Measurements from ENCODE around the gene GALNT10. TPM values are rescaled to one million over a fixed set of nuclear protein-coding genes. Genes with fewer than 3 reads are reported as not detected.

Gene GALNT10
- total RNA-seq, 2 donors from 2014 or later, result 21.7 to 27.1 TPM

DNA sequence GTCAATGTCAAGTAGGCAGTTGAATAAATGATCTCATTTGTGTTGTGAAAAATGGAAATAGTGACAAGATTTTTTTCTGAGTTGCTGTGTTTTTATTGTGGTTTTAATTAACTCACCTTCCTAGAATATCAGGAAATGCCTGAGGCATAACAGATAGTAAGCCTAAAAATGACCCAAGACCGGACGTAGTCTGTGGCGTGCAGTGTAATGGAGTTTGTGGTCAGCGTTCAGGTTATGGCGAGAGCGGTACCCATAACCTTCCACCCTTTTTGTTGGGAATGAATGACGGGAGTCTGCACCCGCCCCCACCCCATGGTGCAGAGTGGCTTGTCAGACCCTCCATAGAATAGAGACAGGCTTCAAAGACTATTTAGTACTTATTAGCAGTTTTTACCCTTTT is 119.3 kb downstream of the GALNT10 start:
- DNase-seq (ENCODE audit: low spot score), result no peak
- 91% methylated on average over 8 of the region's 8 CpGs for WGBS
- Histone ChIP-seq H3K27me3 (replicated peaks; ENCODE audit: insufficient read depth) (no peaks in the 10 kb centered on the region), H3K27ac (no peak overlapping the region), H3K9me3 (no peaks in the 10 kb centered on the region), H3K36me3 (no peaks in the 10 kb centered on the region), H3K4me1 (replicated peaks) (no peaks in the 10 kb centered on the region), H3K4me3 (no peak overlapping the region)
- intact Hi-C loops (cut with DNase I), result no loop called here
- TF ChIP-seq POLR2AphosphoS5 (IDR thresholded peaks at IDR 0.05), result no peak
- no peak for TF ChIP-seq POLR2A (IDR thresholded peaks at IDR 0.05)

DNA sequence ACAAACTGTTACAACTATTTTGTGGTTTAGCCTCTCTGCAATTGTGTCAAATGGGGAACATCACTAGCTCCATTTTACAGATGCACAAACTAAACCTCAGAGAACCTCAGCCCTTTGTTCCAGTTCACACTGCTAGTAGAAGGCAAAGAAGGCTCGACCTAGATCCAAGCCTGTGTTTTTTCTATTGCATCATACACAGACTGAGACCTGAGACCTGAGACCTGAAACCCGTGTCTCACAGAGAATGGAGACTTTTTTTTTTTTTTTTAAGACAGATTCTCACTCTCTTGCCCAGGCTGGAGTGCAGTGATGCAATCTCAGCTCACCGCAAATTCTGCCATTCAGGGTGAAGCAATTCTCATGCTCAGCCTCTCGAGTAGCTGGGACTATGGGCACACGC is 120.8 kb downstream of the GALNT10 start:
- no peak overlapping the region for H3K27ac ChIP-seq
- no peaks in the 10 kb centered on the region for H3K4me1 ChIP-seq (replicated peaks)
- no peaks in the 10 kb centered on the region for H3K27me3 ChIP-seq (replicated peaks; ENCODE audit: insufficient read depth)
- no peaks in the 10 kb centered on the region for H3K9me3 ChIP-seq
- intact Hi-C loops (cut with DNase I), result no loop called here
- WGBS, result 85% methylated on average over 5 of the region's 5 CpGs
- TF ChIP-seq, protein P1, sequence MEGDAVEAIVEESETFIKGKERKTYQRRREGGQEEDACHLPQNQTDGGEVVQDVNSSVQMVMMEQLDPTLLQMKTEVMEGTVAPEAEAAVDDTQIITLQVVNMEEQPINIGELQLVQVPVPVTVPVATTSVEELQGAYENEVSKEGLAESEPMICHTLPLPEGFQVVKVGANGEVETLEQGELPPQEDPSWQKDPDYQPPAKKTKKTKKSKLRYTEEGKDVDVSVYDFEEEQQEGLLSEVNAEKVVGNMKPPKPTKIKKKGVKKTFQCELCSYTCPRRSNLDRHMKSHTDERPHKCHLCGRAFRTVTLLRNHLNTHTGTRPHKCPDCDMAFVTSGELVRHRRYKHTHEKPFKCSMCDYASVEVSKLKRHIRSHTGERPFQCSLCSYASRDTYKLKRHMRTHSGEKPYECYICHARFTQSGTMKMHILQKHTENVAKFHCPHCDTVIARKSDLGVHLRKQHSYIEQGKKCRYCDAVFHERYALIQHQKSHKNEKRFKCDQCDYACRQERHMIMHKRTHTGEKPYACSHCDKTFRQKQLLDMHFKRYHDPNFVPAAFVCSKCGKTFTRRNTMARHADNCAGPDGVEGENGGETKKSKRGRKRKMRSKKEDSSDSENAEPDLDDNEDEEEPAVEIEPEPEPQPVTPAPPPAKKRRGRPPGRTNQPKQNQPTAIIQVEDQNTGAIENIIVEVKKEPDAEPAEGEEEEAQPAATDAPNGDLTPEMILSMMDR (IDR thresholded peaks at IDR 0.05), result no peak
- no peak for TF ChIP-seq POLR2A (IDR thresholded peaks at IDR 0.05)
- no peak for TF ChIP-seq POLR2AphosphoS5 (IDR thresholded peaks at IDR 0.05)
- H3K4me3 ChIP-seq, result no peak overlapping the region
- DNase-seq (ENCODE audit: low spot score), result no peak
- H3K36me3 ChIP-seq, result no peaks in the 10 kb centered on the region

DNA sequence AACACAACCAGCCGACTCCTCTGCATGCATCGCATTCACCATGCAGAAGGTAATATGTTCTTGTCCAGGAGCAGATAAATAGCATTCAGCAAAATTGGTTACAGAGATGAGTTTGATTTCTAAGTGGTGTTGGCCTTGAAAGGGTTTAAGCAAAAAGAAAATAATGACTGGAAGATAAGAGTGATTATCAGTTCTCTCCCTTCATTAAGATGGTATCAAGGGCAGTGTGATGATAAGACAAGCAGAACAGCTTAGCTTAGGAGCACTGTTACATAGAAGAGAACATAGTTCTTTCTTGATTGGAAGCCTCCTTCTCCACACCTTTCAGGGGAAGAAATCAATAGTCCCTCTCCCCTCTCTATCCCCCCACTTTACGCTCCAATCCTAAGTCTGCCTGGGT is 121.5 kb downstream of the GALNT10 start:
- Histone ChIP-seq H3K4me3 (no peak overlapping the region), H3K27me3 (replicated peaks; ENCODE audit: insufficient read depth) (no peaks in the 10 kb centered on the region), H3K4me1 (replicated peaks) (no peaks in the 10 kb centered on the region), H3K36me3 (no peaks in the 10 kb centered on the region), H3K27ac (no peak overlapping the region), H3K9me3 (no peaks in the 10 kb centered on the region)
- intact Hi-C loops (cut with DNase I), result no loop called here
- TF ChIP-seq POLR2AphosphoS5 (IDR thresholded peaks at IDR 0.05) (no peak), POLR2A (IDR thresholded peaks at IDR 0.05) (no peak)
- TF ChIP-seq, protein P1 (IDR thresholded peaks at IDR 0.05), result no peak
- WGBS, result 93% methylated on average over 3 of the region's 3 CpGs
- no peak for DNase-seq (ENCODE audit: low spot score)

DNA sequence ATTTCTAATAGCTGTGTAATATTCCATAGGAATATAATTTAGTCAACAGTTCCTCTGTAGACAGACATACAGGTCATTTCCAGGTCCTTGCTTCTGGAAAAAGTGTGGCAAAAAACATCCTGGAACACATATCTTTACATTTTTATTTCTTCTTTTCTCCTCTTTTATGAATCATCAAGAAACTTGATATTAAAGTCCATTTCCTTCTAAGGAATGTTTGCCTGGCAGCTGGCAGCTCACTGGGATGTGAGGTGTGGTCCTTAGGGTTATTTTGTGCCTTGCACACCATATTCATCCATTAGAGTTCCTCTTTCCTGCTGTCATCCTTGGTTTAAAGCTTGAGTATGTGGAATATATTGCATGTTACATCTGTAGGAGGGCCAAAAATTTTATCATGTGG is 122.0 kb downstream of the GALNT10 start:
- no peaks in the 10 kb centered on the region for H3K9me3 ChIP-seq
- TF ChIP-seq POLR2A (IDR thresholded peaks at IDR 0.05) (no peak), POLR2AphosphoS5 (IDR thresholded peaks at IDR 0.05) (no peak)
- TF ChIP-seq, protein P1 (IDR thresholded peaks at IDR 0.05), result no peak
- no peaks in the 10 kb centered on the region for H3K4me1 ChIP-seq (replicated peaks)
- DNase-seq (ENCODE audit: low spot score), result no peak
- H3K27ac ChIP-seq, result no peak overlapping the region
- no peak overlapping the region for H3K4me3 ChIP-seq
- no peaks in the 10 kb centered on the region for H3K27me3 ChIP-seq (replicated peaks; ENCODE audit: insufficient read depth)
- H3K36me3 ChIP-seq, result no peaks in the 10 kb centered on the region
- intact Hi-C loops (cut with DNase I), result no loop called here

DNA sequence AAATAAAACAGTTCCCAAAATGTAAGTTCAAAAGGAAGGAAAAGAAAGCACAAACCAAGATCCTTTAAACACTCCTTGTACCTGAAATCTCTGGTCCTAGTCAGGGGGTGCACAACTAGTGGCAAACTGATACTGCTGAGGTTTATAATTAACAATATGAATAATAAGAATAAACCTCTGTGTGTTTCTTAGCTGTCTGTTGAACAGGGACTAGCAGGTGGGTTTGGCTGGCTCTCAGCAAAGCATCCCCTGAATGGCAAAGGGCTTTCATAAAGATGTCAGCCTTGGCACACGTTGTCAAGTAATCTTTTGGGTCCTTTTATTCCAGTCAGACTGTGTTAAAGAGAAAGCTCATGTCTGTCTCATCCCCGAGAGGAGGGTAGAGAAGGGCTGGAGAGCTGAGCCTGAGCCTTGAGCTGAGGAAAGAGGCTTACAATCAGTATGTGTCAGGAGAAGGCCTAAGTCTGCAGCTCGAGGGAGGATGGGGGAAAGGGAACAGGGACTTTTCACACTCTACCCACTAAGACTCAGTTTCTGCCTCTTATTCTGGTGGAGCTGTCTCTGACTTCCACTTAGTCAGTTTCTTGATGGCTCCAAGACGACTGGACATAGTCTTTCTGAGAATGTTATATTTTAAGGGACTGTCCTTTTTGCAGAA is 123.0 kb downstream of the GALNT10 start:
- no peaks in the 10 kb centered on the region for H3K27me3 ChIP-seq (replicated peaks; ENCODE audit: insufficient read depth)
- H3K27ac ChIP-seq, result no peak overlapping the region
- H3K4me1 ChIP-seq (replicated peaks), result no peaks in the 10 kb centered on the region
- TF ChIP-seq, protein P1 (IDR thresholded peaks at IDR 0.05), result no peak
- no peak for TF ChIP-seq POLR2A (IDR thresholded peaks at IDR 0.05)
- H3K4me3 ChIP-seq, result no peak overlapping the region
- no peak for DNase-seq (ENCODE audit: low spot score)
- no peaks in the 10 kb centered on the region for H3K36me3 ChIP-seq
- intact Hi-C loops (cut with DNase I), result no loop called here
- no peaks in the 10 kb centered on the region for H3K9me3 ChIP-seq
- WGBS, result 69% methylated on average over 4 of the region's 4 CpGs
